Trophoblast cell (in vitro differentiated cells and primary cell): ENCODE measurements around the gene B3GALNT2. TPM values are rescaled to one million over a fixed set of nuclear protein-coding genes. Genes with fewer than 3 reads are reported as not detected.

Source experiments
- DNase-seq, 2 donors: peaks; one replicate each; pipeline ENCODE4 v3.0.0-alpha.2; 2016
- H2AFZ ChIP-seq: 2 replicates; pipeline ENCODE4 v1.6.1; 2013; ENCODE audit warnings: low read length, moderate library complexity, mild to moderate bottlenecking; ENCODE audit not compliant: insufficient read depth, poor library complexity
- H2AK5ac ChIP-seq: 2 replicates; pipeline ENCODE4 v1.6.1; 2013; ENCODE audit warnings: mild to moderate bottlenecking, low read length
- H2BK120ac ChIP-seq: 2 replicates; pipeline ENCODE4 v1.6.1; 2013; ENCODE audit warnings: low read length, mild to moderate bottlenecking, moderate library complexity; ENCODE audit not compliant: insufficient read depth, poor library complexity
- H2BK12ac ChIP-seq: 2 replicates; pipeline ENCODE4 v1.6.1; 2013; ENCODE audit warnings: mild to moderate bottlenecking, low read length, moderate library complexity
- H2BK5ac ChIP-seq: 2 replicates; pipeline ENCODE4 v1.6.1; 2013; ENCODE audit warnings: low read length, low read depth, moderate library complexity, mild to moderate bottlenecking; ENCODE audit not compliant: poor library complexity
- H3K14ac ChIP-seq: 2 replicates; pipeline ENCODE4 v1.6.1; 2013; ENCODE audit warnings: mild to moderate bottlenecking, low read length
- H3K18ac ChIP-seq: 2 replicates; pipeline ENCODE4 v1.6.1; 2013; ENCODE audit warnings: mild to moderate bottlenecking, low read length
- H3K23ac ChIP-seq: 2 replicates; pipeline ENCODE4 v1.6.1; 2013; ENCODE audit warnings: low read length
- H3K27ac ChIP-seq: 2 replicates; pipeline ENCODE4 v1.5.1; 2013; ENCODE audit warnings: low read depth, mild to moderate bottlenecking, inconsistent platforms, low read length, moderate library complexity
- H3K27me3 ChIP-seq: 2 replicates; pipeline ENCODE4 v1.6.1; 2013; ENCODE audit warnings: inconsistent platforms, mild to moderate bottlenecking, low read length, moderate library complexity; ENCODE audit not compliant: insufficient read depth
- H3K36me3 ChIP-seq, 2 experiments: 1 replicate in 1 of 2; 2 replicates in 1 of 2; pipeline ENCODE4 v1.6.1; 2013; ENCODE audit warnings: low read length in 2 of 2, mild to moderate bottlenecking in 2 of 2, moderate library complexity in 1 of 2; ENCODE audit not compliant: insufficient read depth in 2 of 2, control insufficient read depth in 1 of 2
- H3K4ac ChIP-seq: 2 replicates; pipeline ENCODE4 v1.6.1; 2013; ENCODE audit warnings: low read depth, mild to moderate bottlenecking, low read length, moderate library complexity
- H3K4me1 ChIP-seq, 2 experiments: 1 replicate in 1 of 2; 2 replicates in 1 of 2; pipeline ENCODE4 v1.6.1; 2013; ENCODE audit warnings: low read length in 2 of 2, mild to moderate bottlenecking in 2 of 2, moderate library complexity in 1 of 2; ENCODE audit not compliant: insufficient read depth in 2 of 2, control insufficient read depth in 1 of 2
- H3K4me2 ChIP-seq: 2 replicates; pipeline ENCODE4 v1.6.1; 2013; ENCODE audit warnings: inconsistent platforms, mild to moderate bottlenecking, low read length, moderate library complexity
- H3K4me3 ChIP-seq: 2 replicates; pipeline ENCODE4 v1.5.1; 2013; ENCODE audit warnings: mild to moderate bottlenecking, low read depth, low read length, inconsistent platforms
- H3K79me1 ChIP-seq: one replicate; pipeline ENCODE4 v1.6.1; 2013; ENCODE audit warnings: low read length
- H3K79me2 ChIP-seq: 2 replicates; pipeline ENCODE4 v1.6.1; 2013; ENCODE audit warnings: low read length, mild to moderate bottlenecking; ENCODE audit not compliant: control insufficient read depth, insufficient read depth, poor library complexity
- H3K9ac ChIP-seq: 2 replicates; pipeline ENCODE4 v1.6.1; 2013; ENCODE audit warnings: mild to moderate bottlenecking, low read length
- H3K9me3 ChIP-seq: 2 replicates; pipeline ENCODE4 v1.6.1; 2013; ENCODE audit warnings: low read depth, mild to moderate bottlenecking, control low read depth, inconsistent platforms, low read length; ENCODE audit not compliant: insufficient read depth
- H4K12ac ChIP-seq: 2 replicates; pipeline ENCODE4 v1.6.1; 2013; ENCODE audit warnings: low read depth, mild to moderate bottlenecking, low read length, moderate library complexity
- H4K8ac ChIP-seq: 2 replicates; pipeline ENCODE4 v1.6.1; 2013; ENCODE audit warnings: low read depth, mild to moderate bottlenecking, low read length, moderate library complexity
- H4K91ac ChIP-seq: one replicate; pipeline ENCODE4 v1.6.1; 2013; ENCODE audit warnings: low read depth, mild to moderate bottlenecking, low read length, moderate library complexity
- WGBS: extraction: QIAGEN DNeasy Blood & Tissue Kit; methylation state at CpG from one replicate; pipeline ENCODE4 v1.1.7; 2013; ENCODE audit warnings: missing lambda C conversion rate; ENCODE audit not compliant: insufficient read length, insufficient coverage; ENCODE audit errors: extremely low coverage; 5-methylcytosine and 5-hydroxymethylcytosine counted together
- polyA plus RNA-seq: library from polyadenylated mRNA; stranded (reverse); fragments of 200-250 nt; gene quantifications from 2 replicates; pipeline ENCODE4 v1.2.3, GENCODE V29; 2013

B3GALNT2 gene
- 22.0 and 23.1 TPM in 2 replicates for polyA plus RNA-seq

GRCh38 chr1:235504122-235504493 is at the start of gene B3GALNT2:
B3GALNT2 (minus strand) TSS chr1:235504452; CDS start chr1:235504252, 200 bp downstream.
- Histone ChIP-seq H4K91ac (peak within 1 kb of the TSS; percentile 33), H3K4me3 (peak within 1 kb of the TSS; percentile 98), H3K14ac (peak within 1 kb of the TSS; percentile 55), H3K27me3 (no peaks in the 10 kb centered on the region), H2AFZ (peak within 1 kb of the TSS; percentile 97), H3K4me1 (no peaks in the 10 kb centered on the region), H4K8ac (peak within 1 kb of the TSS; percentile 80), H4K12ac (peak within 1 kb of the TSS; percentile 82), H3K79me2 (peaks cover 8% of the 10 kb centered on the region), H2BK5ac (peak within 1 kb of the TSS; percentile 67), H3K79me1 (peaks cover 10% of the 10 kb centered on the region), H3K18ac (peak within 1 kb of the TSS; percentile 60), H2BK12ac (peak within 1 kb of the TSS; percentile 19), H3K9me3 (no peaks in the 10 kb centered on the region), H3K4ac (peak within 1 kb of the TSS; percentile 2), H3K36me3 (no peaks in the 10 kb centered on the region), H2BK120ac (peak within 1 kb of the TSS; percentile 67), H3K27ac (peak within 1 kb of the TSS; percentile 86), H3K4me2 (peak within 1 kb of the TSS; percentile 98), H3K23ac (no peak within 1 kb of the TSS), H2AK5ac (no peak within 1 kb of the TSS), H3K9ac (peak within 1 kb of the TSS; percentile 91)
- WGBS: no CpG with 5 or more reads among the region's 48 CpGs
- peak; percentile 52 to 69 for DNase-seq

- no peak overlapping the region for H3K27ac ChIP-seq
- no CpG with 5 or more reads among the region's 5 CpGs for WGBS
- H3K4ac ChIP-seq: no peak overlapping the region
- H3K18ac ChIP-seq: no peak overlapping the region
- H2BK5ac ChIP-seq: no peak overlapping the region
- H3K23ac ChIP-seq: no peak overlapping the region
- no peaks in the 10 kb centered on the region for H3K9me3 ChIP-seq
- H3K9ac ChIP-seq: no peak overlapping the region
- H3K4me3 ChIP-seq: no peak overlapping the region
- H3K36me3 ChIP-seq: no peaks in the 10 kb centered on the region
- peak in 1 of 2 donors; percentile 32 for DNase-seq
- no peak overlapping the region for H4K91ac ChIP-seq
- H3K4me1 ChIP-seq: no peaks in the 10 kb centered on the region
- no peak overlapping the region for H4K8ac ChIP-seq
- H2AFZ ChIP-seq: no peak overlapping the region
- no peaks in the 10 kb centered on the region for H3K79me1 ChIP-seq
- H3K79me2 ChIP-seq: no peaks in the 10 kb centered on the region
- H2BK120ac ChIP-seq: no peak overlapping the region
- H3K27me3 ChIP-seq: no peaks in the 10 kb centered on the region
- H3K4me2 ChIP-seq: no peak overlapping the region
- H3K14ac ChIP-seq: no peak overlapping the region
- no peak overlapping the region for H4K12ac ChIP-seq
- H2AK5ac ChIP-seq: no peak overlapping the region
- H2BK12ac ChIP-seq: no peak overlapping the region
Measured at GRCh38 chr1:235553112-235553551, 48.9 kb upstream of the B3GALNT2 start.

- Histone ChIP-seq H3K14ac (no peak overlapping the region), H2BK5ac (no peak overlapping the region), H3K27ac (no peak overlapping the region), H3K36me3 (no peaks in the 10 kb centered on the region), H3K4me3 (no peak overlapping the region), H3K9ac (no peak overlapping the region), H2AFZ (no peak overlapping the region), H3K9me3 (no peaks in the 10 kb centered on the region), H3K4me2 (no peak overlapping the region), H2BK12ac (no peak overlapping the region), H2BK120ac (no peak overlapping the region), H4K8ac (no peak overlapping the region), H3K4ac (no peak overlapping the region), H4K91ac (no peak overlapping the region), H3K4me1 (no peaks in the 10 kb centered on the region), H3K79me1 (no peaks in the 10 kb centered on the region), H3K79me2 (no peaks in the 10 kb centered on the region), H3K18ac (no peak overlapping the region), H3K27me3 (no peaks in the 10 kb centered on the region), H4K12ac (no peak overlapping the region), H2AK5ac (no peak overlapping the region), H3K23ac (no peak overlapping the region)
- no CpG with 5 or more reads among the region's 10 CpGs for WGBS
- DNase-seq: no peak
Measured at GRCh38 chr1:235552146-235552716, 48.0 kb upstream of the B3GALNT2 start.

- H3K9me3 ChIP-seq: no peaks in the 10 kb centered on the region
- H3K23ac ChIP-seq: no peak overlapping the region
- no peak overlapping the region for H3K4me3 ChIP-seq
- H2BK5ac ChIP-seq: no peak overlapping the region
- H2BK12ac ChIP-seq: no peak overlapping the region
- H3K14ac ChIP-seq: no peak overlapping the region
- no peaks in the 10 kb centered on the region for H3K4me1 ChIP-seq
- no peak for DNase-seq
- H2AFZ ChIP-seq: no peak overlapping the region
- H2BK120ac ChIP-seq: no peak overlapping the region
- H3K27ac ChIP-seq: no peak overlapping the region
- no peak overlapping the region for H4K12ac ChIP-seq
- H3K4ac ChIP-seq: no peak overlapping the region
- H3K27me3 ChIP-seq: no peaks in the 10 kb centered on the region
- H3K4me2 ChIP-seq: no peak overlapping the region
- no CpG with 5 or more reads among the region's 13 CpGs for WGBS
- H3K9ac ChIP-seq: no peak overlapping the region
- no peaks in the 10 kb centered on the region for H3K36me3 ChIP-seq
- no peak overlapping the region for H4K91ac ChIP-seq
- H2AK5ac ChIP-seq: no peak overlapping the region
- H3K79me1 ChIP-seq: no peaks in the 10 kb centered on the region
- H3K18ac ChIP-seq: no peak overlapping the region
- no peaks in the 10 kb centered on the region for H3K79me2 ChIP-seq
- H4K8ac ChIP-seq: no peak overlapping the region
Measured at GRCh38 chr1:235549351-235550139, 45.3 kb upstream of the B3GALNT2 start.
